Activated CD4-positive, alpha-beta T cell treated with anti-CD3 and anti-CD28 coated beads for 48 hours (primary cell): ENCODE measurements around the gene AFAP1L2.

Experiments used
- DNase-seq: peaks from one replicate; pipeline ENCODE4 v3.0.0-alpha.2; 2020

The AFAP1L2 gene

DNA sequence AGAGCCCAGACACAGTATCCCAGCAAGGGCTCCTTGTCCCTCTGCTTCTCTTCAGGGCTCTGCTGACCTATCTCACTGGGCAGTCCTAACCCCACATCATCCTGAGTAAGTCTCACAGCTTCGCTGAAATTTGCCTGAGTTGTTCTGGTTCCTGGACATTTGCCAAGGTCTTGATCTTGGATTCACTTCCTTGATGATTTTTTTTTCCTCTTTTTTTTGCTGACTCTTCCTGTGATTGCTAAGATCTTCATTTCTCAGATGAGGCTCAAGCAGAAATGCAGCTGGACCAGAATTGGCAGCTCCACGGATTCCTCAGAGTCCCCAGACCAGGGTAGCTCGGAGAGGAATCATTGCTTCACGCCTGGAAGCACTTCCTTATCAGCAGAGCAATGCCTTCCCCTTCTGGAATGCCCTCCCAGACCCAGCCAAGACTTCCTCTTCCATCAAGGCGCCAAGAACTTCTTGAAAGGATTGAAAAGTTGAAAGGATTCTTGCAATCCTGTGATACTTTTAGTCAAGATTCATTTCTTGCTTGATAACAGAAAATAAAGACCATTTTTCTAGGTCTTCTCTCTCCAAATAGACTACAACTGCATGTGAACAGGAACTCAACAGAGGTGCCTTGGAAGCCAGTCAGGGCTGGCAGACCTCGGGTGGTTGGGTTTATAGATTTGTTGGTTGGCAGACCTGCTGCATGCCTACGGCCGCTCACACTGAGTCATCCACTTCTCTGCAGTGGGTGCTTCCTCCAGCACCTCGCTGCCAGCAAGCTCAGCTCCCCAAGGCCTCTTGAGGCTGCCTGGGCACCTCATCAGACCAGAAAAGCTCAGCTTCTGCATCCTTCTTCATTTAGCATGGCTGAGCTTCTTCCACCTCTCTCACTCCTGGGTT lies 8.8 kb upstream of the AFAP1L2 start:
- DNase-seq = no peak

- DNase-seq = no peak
Observed at GRCh38 chr10:114408968-114409444, 4.7 kb upstream of the AFAP1L2 start.

DNA sequence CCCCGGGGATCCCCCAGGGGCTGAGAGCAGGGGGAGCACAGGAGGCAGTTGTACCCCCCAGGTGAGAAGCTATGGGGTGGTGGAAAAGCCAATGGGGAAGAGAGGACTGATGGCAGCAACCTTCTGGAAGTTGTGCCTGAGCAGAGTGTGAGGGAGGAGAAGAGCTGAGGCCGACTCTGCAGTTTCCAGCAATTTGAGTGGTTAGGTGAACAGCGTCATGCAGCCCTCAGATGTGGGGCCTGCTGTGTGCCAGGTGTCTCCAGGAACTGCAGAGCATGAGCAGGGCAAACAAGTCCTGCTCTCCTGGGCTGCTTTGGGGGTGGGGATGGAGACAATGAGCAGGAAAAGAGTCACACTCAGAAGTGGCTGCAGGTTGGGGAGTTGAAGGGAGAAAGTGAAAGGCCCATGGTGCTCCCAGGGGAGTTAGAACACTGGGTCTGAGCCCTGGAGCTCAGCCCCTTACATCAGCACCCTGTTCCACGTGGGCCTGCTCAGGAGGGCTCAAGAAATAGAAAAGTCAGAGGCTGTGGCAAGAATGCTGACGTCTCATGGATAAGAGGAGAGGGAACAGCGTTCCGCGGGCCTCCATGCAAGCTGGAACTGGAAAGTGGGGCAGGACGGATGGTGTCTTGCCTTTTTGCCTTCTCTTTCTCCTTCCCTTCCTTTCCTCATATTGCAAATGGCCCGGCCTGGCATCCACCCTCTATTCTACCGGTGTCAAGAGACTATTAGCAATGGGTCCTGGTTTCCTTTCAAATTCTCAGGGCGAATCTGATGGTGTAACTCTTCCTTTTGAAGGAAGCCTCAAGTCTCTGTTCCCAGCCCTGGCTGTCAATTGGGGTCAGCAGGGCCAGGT lies 4.0 kb upstream of the AFAP1L2 start:
- DNase-seq = no peak

- no peak for DNase-seq
Observed at GRCh38 chr10:114406455-114406854, 2.2 kb upstream of the AFAP1L2 start.

- no peak for DNase-seq
Observed at GRCh38 chr10:114405011-114405350, 679 bp upstream of the AFAP1L2 start.

GRCh38 chr10:114403541-114404161 lies 651 bp downstream of the AFAP1L2 start:
- no peak for DNase-seq

DNA sequence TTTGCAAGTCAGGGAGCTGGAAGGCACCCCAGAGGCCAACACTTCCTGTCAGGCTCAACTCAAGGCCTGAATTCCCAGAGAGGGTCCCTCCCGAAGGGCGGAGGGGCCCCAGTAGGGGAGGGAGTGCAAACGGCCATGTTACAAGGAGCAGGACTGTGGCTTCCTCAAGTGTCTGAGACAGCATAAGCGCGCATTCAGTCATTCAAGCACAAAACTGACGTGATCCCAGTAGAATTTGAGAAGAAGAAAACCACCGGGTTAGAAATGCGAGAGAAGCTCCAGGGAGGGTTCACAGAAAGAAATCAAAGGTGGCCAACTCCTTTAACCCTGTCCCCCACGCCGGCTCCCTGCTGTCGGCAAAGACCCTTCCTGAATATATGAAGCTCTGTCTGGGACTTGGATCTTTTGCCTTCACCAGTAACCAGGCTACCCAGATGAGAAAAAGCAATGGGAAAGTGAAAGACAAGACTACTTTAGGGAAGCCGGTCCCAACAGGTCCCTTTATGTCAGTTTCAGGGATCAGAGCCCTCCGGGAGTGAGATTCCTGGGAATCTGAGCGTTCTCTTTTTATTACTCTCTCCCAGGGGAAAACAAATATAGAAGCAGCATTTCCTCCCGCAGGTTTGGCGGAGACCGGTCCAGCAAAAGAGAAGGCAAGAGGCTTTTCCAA lies 1.3 kb downstream of the AFAP1L2 start:
- no peak for DNase-seq

GRCh38 chr10:114402233-114402632 lies 2.1 kb downstream of the AFAP1L2 start:
- no peak for DNase-seq

GRCh38 chr10:114401195-114401791 lies 3.0 kb downstream of the AFAP1L2 start:
- DNase-seq = no peak

GRCh38 chr10:114400091-114400490 lies 4.2 kb downstream of the AFAP1L2 start:
- DNase-seq = no peak

GRCh38 chr10:114399576-114399975 lies 4.7 kb downstream of the AFAP1L2 start:
- no peak for DNase-seq

DNA sequence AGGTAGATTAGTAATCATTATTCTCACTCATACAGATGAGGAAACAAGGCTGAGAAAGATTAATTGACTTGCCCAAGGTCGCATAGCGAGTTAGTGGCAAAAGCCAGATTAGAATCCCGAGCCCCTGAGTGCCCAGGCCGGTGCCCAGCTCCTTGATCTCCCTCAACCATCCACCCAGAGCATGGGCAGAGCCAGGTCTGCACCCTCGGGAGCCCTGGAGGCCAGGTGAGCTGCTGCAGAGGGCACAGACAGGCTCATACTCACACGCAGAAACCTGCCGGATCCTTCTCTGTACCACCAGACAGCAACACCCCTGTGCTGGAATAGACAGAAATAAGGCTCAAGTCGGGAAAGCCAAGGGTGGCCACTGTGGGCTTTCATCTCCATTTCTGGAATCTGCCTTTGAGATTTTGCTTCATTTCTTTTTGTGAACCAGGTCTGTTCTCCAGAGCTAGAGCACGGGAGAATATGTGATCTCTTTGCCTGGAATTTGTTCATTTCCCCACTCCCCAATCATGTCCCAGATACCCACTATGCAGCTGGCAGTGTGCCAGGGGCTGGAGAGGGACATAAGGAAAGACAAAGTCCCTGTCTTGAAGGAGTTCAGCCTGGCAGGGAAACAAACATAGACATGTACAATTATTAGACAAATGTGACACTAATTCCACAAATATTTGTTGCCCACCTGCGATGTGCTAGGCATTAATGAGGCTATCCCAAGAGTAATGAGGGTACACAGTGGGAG lies 5.5 kb downstream of the AFAP1L2 start:
- DNase-seq = no peak

DNA sequence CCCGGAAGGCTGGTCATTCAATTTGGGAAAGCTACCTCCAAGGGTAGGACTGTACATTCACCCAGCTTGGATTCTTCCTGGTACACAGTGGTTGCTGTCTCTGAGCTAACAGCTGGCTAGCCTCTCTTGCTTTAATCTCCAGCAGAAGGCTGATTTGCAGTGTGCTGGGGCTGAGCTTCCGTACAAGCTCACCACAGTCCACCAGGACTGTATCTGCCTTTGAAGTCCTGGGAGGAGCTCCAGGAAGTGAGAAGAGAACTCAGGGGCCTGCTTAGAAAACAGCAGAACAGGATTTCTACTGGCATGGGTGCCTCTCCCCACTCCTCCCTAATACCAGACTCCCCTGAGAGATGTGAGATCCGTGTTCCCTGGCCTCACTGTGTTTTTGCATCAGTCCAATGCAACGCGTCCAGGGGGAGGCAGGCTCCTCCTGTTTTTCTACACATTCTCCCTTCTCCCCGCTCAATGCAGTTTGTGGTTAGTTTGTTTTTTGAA lies 6.6 kb downstream of the AFAP1L2 start:
- no peak for DNase-seq

DNA sequence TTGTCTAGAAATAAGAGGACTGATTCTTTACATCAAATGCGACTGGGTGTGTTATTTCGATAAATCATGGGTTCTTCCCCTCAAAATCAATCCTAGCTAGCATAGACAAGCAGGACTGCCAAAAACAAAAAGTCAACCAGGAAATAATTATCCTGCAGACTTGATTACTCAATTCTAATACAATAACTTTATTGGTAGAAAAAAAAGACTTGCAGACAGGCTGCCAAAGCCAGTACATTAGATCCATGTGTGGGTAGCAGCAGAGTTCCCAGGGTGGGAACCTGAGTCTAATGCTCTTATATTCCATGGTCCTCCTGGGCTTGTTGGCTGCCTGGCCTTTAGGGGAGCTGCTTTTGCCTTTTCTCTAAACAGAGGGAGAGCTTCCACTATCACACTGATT lies 7.8 kb downstream of the AFAP1L2 start:
- DNase-seq = no peak

- DNase-seq = no peak
Observed at GRCh38 chr10:114395366-114396022, 8.8 kb downstream of the AFAP1L2 start.

- no peak for DNase-seq
Observed at GRCh38 chr10:114394531-114394930, 9.8 kb downstream of the AFAP1L2 start.

GRCh38 chr10:114393886-114394285 lies 10.4 kb downstream of the AFAP1L2 start:
- no peak for DNase-seq

DNA sequence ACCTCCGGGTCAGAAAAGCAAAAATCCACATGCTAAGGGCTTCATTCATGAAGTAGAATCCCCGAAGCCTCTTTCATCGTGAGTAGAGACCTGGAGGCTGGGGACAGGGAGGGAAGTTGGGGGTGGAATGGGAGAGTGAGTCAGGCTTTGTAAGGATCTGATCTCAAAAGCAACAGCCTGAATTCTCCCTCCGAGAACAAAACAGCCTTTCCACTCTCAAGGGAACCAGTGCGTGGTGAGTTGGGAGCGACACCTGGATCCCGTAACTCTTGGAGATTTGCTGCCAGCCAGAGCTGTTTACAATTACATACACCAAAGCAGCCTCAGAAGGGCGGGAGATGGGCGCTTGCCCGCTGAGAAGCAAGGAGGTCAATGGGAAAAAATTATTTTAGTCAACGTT lies 10.8 kb downstream of the AFAP1L2 start:
- no peak for DNase-seq

- no peak for DNase-seq
Observed at GRCh38 chr10:114392112-114392835, 12.0 kb downstream of the AFAP1L2 start.

GRCh38 chr10:114391599-114391998 lies 12.7 kb downstream of the AFAP1L2 start:
- DNase-seq = no peak
